OCI-LY7 (cell line): ENCODE measurements around the gene XKR3. TPM values are rescaled to one million over a fixed set of nuclear protein-coding genes. Genes with fewer than 3 reads are reported as not detected.
"Not testable (repeated sequence)": the region's sequence is repeated elsewhere in the genome, so short reads cannot be mapped to it uniquely, and the experiment has no call there.

Source experiments
- Bru-seq: library from RNA; stranded (reverse); fragments of 400-500 nt; gene quantifications from one replicate; lab custom pipeline; 2021; lab: Mats Ljungman, UMichigan
- BruChase-seq, 2 experiments: library from RNA; stranded (reverse); fragments of 400-500 nt; gene quantifications; one replicate each; lab custom pipeline; 2021; lab: Mats Ljungman, UMichigan
- BruUV-seq: library from RNA; stranded (reverse); fragments of 400-500 nt; replicated peaks from 2 replicates; lab custom pipeline; 2021; lab: Mats Ljungman, UMichigan
- CTCF ChIA-PET: fragments of 300-600 bp; sonication (Branson Sonifier 250); formaldehyde crosslinking; loops from one replicate; lab custom pipeline; 2022; ENCODE audit warnings: antibody characterized with exemption; ENCODE audit not compliant: unreplicated experiment; lab: Charles Lee
- POLR2A ChIA-PET: fragments of 300-600 bp; sonication (Branson Sonifier 250); formaldehyde crosslinking; loops from one replicate; lab custom pipeline; 2022; ENCODE audit warnings: antibody characterized with exemption; lab: Charles Lee
- DNase-seq: peaks from one replicate; pipeline ENCODE4 v3.0.0-alpha.2; 2015; ENCODE audit warnings: low spot score
- H2AFZ ChIP-seq: fragments of 200-600 bp; sonication (generic), shearing (Covaris generic); 2 replicates; pipeline ENCODE4 v1.6.1; 2014; ENCODE audit warnings: mild to moderate bottlenecking, antibody characterized with exemption, low read length, moderate library complexity
- H3K27ac ChIP-seq: fragments of 200-600 bp; sonication (generic); 2 replicates; pipeline ENCODE4 v1.5.1; 2014; ENCODE audit warnings: mixed run types, low read depth, mild to moderate bottlenecking, moderate library complexity, low read length, inconsistent platforms; ENCODE audit not compliant: poor library complexity, severe bottlenecking
- H3K36me3 ChIP-seq: fragments of 200-600 bp; sonication (generic); 2 replicates; pipeline ENCODE4 v1.6.1; 2014; ENCODE audit warnings: mild to moderate bottlenecking, antibody characterized with exemption, low read length, moderate library complexity, mixed read lengths; ENCODE audit not compliant: insufficient read depth
- H3K4me1 ChIP-seq: fragments of 200-600 bp; sonication (generic); 2 replicates; pipeline ENCODE4 v1.5.1; 2014; ENCODE audit warnings: mild to moderate bottlenecking, low read length; ENCODE audit not compliant: insufficient read depth, poor library complexity, severe bottlenecking
- H3K4me2 ChIP-seq: fragments of 200-600 bp; sonication (generic); 2 replicates; pipeline ENCODE4 v1.6.1; 2014; ENCODE audit warnings: mild to moderate bottlenecking, low read length
- H3K4me3 ChIP-seq: fragments of 200-600 bp; sonication (generic); 2 replicates; pipeline ENCODE4 v1.5.1; 2014; ENCODE audit warnings: mild to moderate bottlenecking, low read depth, low read length; ENCODE audit not compliant: poor library complexity, severe bottlenecking
- H3K79me2 ChIP-seq: fragments of 200-600 bp; sonication (generic); 2 replicates; pipeline ENCODE4 v1.6.1; 2016; ENCODE audit warnings: low read depth, mild to moderate bottlenecking, low read length, moderate library complexity, mixed read lengths; ENCODE audit not compliant: insufficient read depth
- H3K9me2 ChIP-seq: fragments of 200-600 bp; sonication (generic); 2 replicates; pipeline ENCODE4 v1.6.1; 2016; ENCODE audit warnings: mild to moderate bottlenecking, low read length, mixed read lengths; ENCODE audit not compliant: insufficient read depth
- H3K9me3 ChIP-seq: fragments of 200-600 bp; sonication (generic); 2 replicates; pipeline ENCODE4 v1.6.1; 2014; ENCODE audit warnings: mild to moderate bottlenecking, mixed run types, low read length, mixed read lengths
- H4K20me1 ChIP-seq: fragments of 200-600 bp; sonication (generic); 2 replicates; pipeline ENCODE4 v1.6.1; 2014; ENCODE audit warnings: mild to moderate bottlenecking, antibody characterized with exemption, low read length, moderate library complexity, mixed read lengths; ENCODE audit not compliant: insufficient read depth
- EZH2phosphoT487 ChIP-seq: fragments of 200-600 bp; sonication (generic); IDR thresholded peaks from 2 replicates; pipeline ENCODE4 v1.6.1; 2018; ENCODE audit warnings: low read depth, borderline replicate concordance, mild to moderate bottlenecking, mixed run types, antibody characterized with exemption, low read length, moderate library complexity, mixed read lengths
- intact Hi-C: fragments of 100-400 bp; cut with micrococcal nuclease; formaldehyde crosslinking; loops from one replicate; pipeline ENCODE4 v1.10.0; 2022; ENCODE audit not compliant: unreplicated experiment
- long read RNA-seq: library from polyadenylated mRNA; stranded (forward); transcript quantifications from one replicate; pipeline ENCODE4 v2.0.0, GENCODE V29; 2022
- total RNA-seq, 2 experiments: library from RNA; depleted of rRNA in 1 of 2; stranded (reverse); fragments of >200 nt in 1 of 2; shearing (Covaris generic) in 1 of 2; gene quantifications; 2 replicates each; pipeline ENCODE4 v1.2.3, GENCODE V29; 2014 to 2022
- TF ChIP-seq, protein P1 (sequence below): fragments of 200-600 bp; sonication (generic); conservative IDR thresholded peaks from 2 replicates; pipeline ENCODE4 v1.5.1; 2014; ENCODE audit warnings: mild to moderate bottlenecking, antibody characterized with exemption, low read length, moderate library complexity, mixed read lengths

The XKR3 gene
- not detected in 2 replicates for total RNA-seq (2014; rRNA removed; shearing (Covaris generic))
- total RNA-seq (2022): not detected in 2 replicates
- Bru-seq, nascent RNA: percentile 18 among the genes with signal in this experiment
- percentile 28 among the genes with signal in this experiment for BruChase-seq, experiment 1, labeled RNA remaining after a 6-hour chase
- percentile 27 among the genes with signal in this experiment for BruChase-seq, experiment 2, labeled RNA remaining after a 2-hour chase
- long read RNA-seq: 0 reads

DNA sequence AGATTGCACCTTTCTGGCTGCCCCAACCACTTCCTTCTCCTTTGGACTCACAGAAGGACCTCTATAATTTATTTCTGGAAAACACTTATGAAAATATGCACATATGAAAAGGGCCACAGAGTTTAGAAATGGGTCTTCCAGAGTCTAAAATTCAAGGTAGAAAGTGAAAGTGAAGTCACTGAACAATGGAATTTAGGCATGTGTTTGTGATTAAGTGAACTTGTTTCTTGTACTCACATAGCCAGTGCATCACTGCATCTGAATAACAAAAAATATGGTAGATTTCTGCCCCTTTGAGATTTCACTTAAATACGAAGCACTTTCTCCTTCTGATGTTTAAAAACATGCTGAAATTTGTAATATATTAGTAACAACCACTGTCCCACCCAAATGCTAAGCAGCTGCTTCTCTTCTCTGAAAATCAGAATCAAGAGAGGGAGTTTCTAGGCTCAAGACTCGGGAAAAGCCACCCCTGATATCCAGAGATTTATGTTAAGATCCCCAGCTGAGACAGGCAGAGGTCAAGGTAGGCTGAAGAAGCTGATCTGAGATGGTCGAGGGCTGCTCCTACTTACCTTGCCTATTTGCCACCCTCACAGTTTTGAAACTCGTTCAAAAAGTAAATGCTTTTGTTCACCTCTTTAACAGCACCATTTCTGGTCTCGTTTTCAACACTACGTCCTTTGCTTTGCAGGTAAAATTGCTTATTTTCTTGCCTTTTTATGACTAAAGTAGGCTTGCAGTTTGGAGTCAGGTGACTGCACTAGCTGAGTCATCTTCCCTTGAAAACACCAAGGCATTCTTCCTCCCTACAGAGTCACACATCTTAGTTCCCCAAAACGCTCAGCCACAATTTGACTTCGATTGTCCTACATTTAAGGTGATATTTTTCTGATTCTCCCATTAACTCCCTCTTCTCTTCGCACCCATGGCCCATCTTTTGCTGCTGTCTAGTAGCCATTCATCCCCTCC, at the start of gene XKR3:
TSS of gene XKR3 (minus strand) at position 696 of the 972 bp plus-strand sequence. CDS start 17,338 bp downstream, outside the sequence.
- TF ChIP-seq, protein P1, sequence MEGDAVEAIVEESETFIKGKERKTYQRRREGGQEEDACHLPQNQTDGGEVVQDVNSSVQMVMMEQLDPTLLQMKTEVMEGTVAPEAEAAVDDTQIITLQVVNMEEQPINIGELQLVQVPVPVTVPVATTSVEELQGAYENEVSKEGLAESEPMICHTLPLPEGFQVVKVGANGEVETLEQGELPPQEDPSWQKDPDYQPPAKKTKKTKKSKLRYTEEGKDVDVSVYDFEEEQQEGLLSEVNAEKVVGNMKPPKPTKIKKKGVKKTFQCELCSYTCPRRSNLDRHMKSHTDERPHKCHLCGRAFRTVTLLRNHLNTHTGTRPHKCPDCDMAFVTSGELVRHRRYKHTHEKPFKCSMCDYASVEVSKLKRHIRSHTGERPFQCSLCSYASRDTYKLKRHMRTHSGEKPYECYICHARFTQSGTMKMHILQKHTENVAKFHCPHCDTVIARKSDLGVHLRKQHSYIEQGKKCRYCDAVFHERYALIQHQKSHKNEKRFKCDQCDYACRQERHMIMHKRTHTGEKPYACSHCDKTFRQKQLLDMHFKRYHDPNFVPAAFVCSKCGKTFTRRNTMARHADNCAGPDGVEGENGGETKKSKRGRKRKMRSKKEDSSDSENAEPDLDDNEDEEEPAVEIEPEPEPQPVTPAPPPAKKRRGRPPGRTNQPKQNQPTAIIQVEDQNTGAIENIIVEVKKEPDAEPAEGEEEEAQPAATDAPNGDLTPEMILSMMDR: no peak
- no peak for TF ChIP-seq EZH2phosphoT487
- Histone ChIP-seq H3K9me3 (peaks cover 10% of the 10 kb centered on the region; the same call in 1 of the 2 replicates), H3K79me2 (no peaks in the 10 kb centered on the region), H3K9me2 (no peaks in the 10 kb centered on the region), H4K20me1 (no peaks in the 10 kb centered on the region), H3K4me3 (peak within 1 kb of the TSS; percentile 49), H3K4me1 (peaks cover 21% of the 10 kb centered on the region), H3K36me3 (no peaks in the 10 kb centered on the region; the same call in 1 of the 2 replicates), H3K4me2 (peak within 1 kb of the TSS; percentile 72), H2AFZ (peak within 1 kb of the TSS; percentile 100), H3K27ac (peak within 1 kb of the TSS; percentile 21)
- ChIA-PET CTCF (no interaction called here), POLR2A (interaction anchor here (1.0 kb wide), 1 partner anchor 17 kb away, joined by 4 read pairs; no protein-coding TSS in a partner anchor)
- BruUV-seq: no TSS peak
- intact Hi-C loops: no loop called here
- peak; percentile 51 for DNase-seq

DNA sequence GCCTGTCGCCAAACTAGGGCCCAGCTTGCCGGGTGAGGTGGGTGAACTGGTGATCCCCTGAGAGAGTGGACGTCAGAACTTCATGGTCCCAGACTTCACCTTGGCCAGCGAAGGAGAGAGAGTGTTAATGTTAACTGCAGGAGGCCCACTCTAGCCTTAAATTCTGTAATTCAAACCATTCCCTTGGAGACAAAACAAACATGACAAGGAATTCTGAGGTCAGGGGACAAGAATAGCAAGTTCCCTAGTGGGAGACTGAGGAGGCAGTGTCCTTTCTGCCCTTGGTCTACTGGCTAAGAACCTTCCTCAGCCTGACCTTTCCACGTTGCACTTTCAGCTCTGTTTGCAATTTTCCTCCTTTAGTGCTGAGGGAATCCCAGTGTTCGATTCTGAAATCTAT, 44.4 kb upstream of the XKR3 start:
- POLR2A ChIA-PET, H3K36me3 ChIP-seq, intact Hi-C loops, H3K27ac ChIP-seq, H3K9me3 ChIP-seq, H2AFZ ChIP-seq, H3K4me3 ChIP-seq, H3K4me2 ChIP-seq, DNase-seq, H3K79me2 ChIP-seq, H3K9me2 ChIP-seq, H4K20me1 ChIP-seq, H3K4me1 ChIP-seq, BruUV-seq, CTCF ChIA-PET: not testable (repeated sequence)

DNA sequence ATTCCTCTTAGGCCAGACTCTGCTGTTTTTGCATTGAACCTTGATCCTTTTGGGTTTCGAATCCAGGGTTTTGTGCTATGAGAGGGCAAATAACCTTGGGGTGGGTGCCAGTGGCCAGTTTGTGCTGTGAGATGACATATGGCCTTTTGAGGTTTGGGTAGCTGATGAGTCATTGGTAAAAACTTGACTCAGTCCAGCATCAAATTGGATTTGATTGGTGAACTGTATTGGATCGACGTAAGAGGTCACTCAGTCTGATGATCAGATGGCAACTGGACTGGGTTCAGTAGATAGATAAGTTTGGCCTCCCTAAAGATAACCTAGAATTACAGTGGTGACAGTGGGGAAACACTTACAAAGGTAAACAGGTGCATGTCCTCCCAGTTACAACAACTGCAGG, 41.0 kb upstream of the XKR3 start:
- ChIA-PET POLR2A (no interaction called here), CTCF (no interaction called here)
- H3K4me2 ChIP-seq: no peak overlapping the region
- TF ChIP-seq EZH2phosphoT487: no peak
- TF ChIP-seq, protein P1: no peak
- no TSS peak for BruUV-seq
- H3K4me1 ChIP-seq: no peaks in the 10 kb centered on the region
- no peak overlapping the region for H3K27ac ChIP-seq
- H3K36me3 ChIP-seq: no peaks in the 10 kb centered on the region
- no peaks in the 10 kb centered on the region for H3K9me3 ChIP-seq
- no peaks in the 10 kb centered on the region for H3K9me2 ChIP-seq
- H2AFZ ChIP-seq: no peak overlapping the region
- intact Hi-C loops: no loop called here
- no peaks in the 10 kb centered on the region for H4K20me1 ChIP-seq
- no peak for DNase-seq
- H3K4me3 ChIP-seq: no peak overlapping the region
- H3K79me2 ChIP-seq: no peaks in the 10 kb centered on the region

DNA sequence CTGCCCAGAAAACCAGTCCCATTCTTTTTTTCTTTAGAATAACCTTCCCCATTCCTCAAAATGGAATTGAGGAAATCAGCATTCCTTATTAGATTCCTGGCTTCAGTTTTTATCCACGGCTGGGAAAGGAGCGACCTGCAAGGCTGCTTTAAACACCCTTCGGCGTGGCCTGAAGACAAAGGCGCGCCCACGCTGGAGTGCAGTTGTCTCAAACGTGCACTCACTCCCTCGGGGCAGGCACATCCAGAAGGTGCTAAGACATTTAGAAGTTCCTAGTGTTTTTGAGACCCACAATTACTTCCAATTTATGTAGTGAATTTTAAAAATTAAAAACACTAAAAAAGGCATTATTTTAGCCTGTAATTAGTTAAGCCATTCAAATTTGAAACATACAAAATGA, 31.6 kb upstream of the XKR3 start:
- H3K27ac ChIP-seq, H3K79me2 ChIP-seq, H4K20me1 ChIP-seq, H3K4me1 ChIP-seq, H3K36me3 ChIP-seq, POLR2A ChIA-PET, H3K9me3 ChIP-seq, DNase-seq, H3K4me2 ChIP-seq, CTCF ChIA-PET, H2AFZ ChIP-seq, H3K9me2 ChIP-seq, intact Hi-C loops, BruUV-seq, H3K4me3 ChIP-seq: not testable (repeated sequence)
